Measurements from ENCODE around the gene IKBKE.
"Not testable (repeated sequence)": the region's sequence is repeated elsewhere in the genome, so short reads cannot be mapped to it uniquely, and the experiment has no call there.

The IKBKE gene

DNA sequence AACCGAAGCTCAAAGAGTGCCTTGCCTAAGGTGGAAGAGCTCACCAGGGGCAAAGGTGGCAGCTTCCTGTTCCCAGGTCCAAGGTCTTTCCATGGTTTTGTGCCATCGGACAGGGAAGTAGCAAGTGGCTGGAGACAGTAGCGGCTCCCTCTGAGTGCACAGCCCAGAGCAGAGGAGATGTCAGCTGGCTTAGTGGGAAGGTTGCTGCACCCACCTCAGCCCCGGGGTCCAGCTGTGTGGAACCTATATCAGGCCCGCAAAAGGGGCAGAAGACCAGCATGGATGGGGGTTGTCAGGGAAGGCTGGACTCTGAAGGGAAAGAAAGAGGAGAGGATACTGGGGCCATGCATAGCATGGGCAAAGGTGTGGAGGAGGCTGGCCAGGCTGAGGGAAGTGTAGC is 6.8 kb downstream of the IKBKE start:
- no peak for DNase-seq

GRCh38 chr1:206477581-206478380 is 7.5 kb downstream of the IKBKE start:
- DNase-seq = no peak

- DNase-seq = no peak
Observed at GRCh38 chr1:206478746-206479145, 8.5 kb downstream of the IKBKE start.

DNA sequence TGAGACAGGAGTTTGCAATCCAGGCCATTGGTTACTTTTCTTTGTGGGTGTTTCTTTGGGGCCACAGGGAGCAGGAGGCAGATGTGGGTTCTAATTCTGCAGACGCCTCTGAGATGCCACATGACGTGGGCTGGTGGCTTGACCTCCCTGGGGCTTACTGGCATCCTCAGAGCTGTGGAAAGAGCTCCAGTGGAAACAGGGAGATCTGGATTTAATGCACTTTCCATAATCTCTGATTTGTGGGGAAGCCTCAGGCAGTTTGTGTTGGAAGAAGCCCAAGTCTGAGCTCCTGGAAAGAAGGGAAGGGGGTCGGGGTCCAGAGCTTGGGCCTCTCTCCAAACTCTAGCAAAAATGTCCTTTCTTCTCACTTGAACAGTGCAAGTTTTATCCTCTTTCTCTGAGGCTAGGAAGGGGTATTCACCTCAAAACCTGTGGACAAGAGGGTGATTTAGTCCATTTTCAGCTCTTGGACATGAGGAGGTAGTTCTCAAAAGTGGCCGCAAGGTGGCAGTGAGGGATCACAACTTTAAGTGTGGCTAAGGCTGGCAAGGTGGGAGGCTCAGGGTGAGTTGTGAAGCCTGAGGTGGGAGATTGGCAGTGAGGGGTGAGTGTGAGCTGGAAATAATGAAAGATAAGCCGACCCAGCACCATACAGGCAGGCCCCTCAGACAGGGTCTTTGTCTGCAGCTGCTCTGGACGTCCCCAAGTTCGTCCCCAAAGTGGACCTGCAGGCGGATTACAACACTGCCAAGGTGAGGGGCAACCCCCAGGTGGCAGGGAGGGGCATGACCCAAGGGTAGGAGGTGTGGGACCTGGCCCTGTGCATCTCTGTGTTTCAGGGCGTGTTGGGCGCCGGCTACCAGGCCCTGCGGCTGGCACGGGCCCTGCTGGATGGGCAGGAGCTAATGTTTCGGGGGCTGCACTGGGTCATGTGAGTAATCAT is 9.2 kb downstream of the IKBKE start:
- peak; percentile 75 for DNase-seq

DNA sequence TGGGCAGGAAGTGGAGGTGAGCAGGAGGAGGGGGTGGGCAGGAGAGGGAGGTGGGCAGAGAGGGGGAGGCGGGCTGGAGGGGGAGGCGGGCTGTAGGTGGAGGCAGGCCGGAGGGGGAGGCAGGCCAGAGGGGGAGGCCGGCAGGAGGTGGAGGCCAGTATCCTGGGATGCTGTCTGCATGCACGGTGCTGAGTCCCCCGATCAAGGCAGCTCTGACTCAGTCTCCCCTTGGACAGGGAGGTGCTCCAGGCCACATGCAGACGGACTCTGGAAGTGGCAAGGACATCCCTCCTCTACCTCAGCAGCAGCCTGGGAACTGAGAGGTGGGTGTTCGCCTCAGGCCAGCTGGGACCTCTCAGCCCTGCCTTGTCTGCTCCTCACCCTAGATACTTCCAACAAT is 9.9 kb downstream of the IKBKE start:
- DNase-seq = no peak

- no peak for DNase-seq
Observed at GRCh38 chr1:206482611-206483010, 12.3 kb downstream of the IKBKE start.

- not testable (repeated sequence) for DNase-seq
Observed at GRCh38 chr1:206483864-206484263, 13.6 kb downstream of the IKBKE start.

GRCh38 chr1:206484901-206485300 is 14.6 kb downstream of the IKBKE start:
- no peak for DNase-seq

- no peak for DNase-seq
Observed at GRCh38 chr1:206486995-206487788, 16.9 kb downstream of the IKBKE start.

- no peak for DNase-seq
Observed at GRCh38 chr1:206487970-206488369, 17.7 kb downstream of the IKBKE start.

DNA sequence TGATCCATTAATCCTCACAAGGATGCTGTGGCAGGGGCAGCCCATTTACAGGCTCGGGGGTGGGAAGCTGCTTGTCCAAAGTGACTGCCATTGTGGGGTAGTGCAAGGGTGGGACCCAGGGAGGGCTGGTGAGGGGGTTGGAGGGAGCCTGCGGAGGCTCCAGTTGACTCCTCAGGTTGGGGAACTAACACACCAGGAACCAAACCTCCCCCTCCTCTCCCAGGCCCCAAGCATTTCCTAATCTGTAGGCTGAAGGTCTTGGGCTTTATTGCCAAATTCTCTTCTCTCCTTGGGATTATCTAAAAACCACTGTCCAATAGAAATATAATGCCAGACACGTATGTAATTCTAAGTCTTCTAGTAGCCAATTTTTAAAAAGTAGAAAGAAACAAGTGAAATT is 18.2 kb downstream of the IKBKE start:
- no peak for DNase-seq

DNA sequence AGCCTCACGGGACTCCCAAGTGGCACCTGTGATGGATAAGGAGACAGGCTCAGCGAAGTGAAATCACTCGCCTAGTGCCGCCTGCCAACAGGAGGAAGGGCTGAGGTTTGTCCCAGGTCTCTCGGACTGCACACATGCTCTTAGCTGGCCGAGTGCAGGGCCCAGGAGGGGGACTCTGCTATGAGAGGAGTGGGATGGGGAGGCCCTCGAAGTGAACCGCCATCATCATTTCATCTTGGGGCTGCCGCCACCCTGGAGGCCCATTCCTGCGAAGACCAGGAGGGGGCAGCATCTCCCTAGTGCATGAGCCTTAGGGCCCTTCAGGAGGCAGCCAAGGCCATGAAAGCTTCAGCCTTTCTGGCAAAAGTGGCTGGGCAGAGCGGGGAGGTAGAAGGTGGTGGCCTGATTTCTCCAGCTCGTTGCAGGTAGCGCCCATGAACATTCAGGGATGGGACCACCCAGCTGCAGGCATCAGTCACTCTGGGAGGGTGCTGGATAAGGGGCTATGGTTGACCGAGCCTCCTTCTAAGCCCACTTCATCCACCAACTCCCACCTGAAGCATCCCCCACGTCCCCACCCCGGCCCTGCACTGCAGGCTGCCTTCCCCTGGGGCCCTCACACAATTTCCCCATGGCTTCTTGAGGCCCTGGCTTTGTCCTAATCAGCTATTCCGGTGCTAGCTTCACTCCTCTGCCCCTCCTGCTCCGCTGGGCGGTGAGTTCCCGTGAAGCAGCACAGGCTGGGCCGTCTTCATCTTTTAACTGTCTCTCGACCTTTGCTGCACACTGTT is 19.9 kb downstream of the IKBKE start:
- peak; percentile 82 for DNase-seq

GRCh38 chr1:206490771-206491405 is 20.6 kb downstream of the IKBKE start:
- no peak for DNase-seq

GRCh38 chr1:206491616-206492015 is 21.3 kb downstream of the IKBKE start:
- DNase-seq = no peak

DNA sequence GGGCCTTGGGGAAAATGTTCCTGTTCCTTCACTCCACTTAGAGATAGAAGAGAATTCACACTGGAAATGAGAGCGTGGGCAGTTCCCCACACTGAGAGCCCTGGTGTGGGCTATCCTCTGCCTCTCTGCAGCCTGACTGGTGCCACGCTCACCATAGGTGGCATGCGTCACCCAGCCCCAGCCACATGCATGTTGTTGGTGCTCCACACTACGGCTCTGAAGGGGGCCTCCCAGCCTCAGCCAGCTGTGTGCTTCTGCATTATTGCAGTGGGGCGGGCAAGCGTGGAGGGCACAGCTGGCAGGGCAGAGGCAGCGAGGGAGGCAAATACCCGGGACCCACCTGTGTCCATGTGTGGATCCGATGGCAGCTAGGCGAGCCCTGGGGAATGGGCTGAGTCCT is 22.3 kb downstream of the IKBKE start:
- DNase-seq = no peak

GRCh38 chr1:206493279-206493678 is 23.0 kb downstream of the IKBKE start:
- no peak for DNase-seq

DNA sequence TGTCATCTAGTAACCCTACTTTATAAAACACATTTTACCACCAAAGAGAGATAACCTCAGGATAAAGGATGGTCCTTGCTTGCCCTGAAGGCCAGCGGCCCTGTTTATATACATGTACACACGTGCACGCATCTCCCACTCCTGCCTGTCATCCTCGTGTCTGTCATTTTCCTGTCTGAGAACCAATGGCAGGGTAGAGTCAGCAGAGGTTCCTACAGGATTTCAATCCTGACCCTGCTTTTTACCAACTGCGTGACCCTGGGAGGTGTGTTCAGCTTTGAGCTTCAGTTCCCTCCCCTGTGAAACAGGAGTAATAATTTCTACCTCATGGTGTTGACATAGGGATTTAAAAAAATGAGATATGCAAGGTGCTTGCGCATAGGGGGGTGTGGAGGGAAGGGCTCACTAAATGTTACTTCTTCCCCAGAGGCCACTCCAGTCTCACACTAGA is 24.8 kb downstream of the IKBKE start:
- no peak for DNase-seq

DNA sequence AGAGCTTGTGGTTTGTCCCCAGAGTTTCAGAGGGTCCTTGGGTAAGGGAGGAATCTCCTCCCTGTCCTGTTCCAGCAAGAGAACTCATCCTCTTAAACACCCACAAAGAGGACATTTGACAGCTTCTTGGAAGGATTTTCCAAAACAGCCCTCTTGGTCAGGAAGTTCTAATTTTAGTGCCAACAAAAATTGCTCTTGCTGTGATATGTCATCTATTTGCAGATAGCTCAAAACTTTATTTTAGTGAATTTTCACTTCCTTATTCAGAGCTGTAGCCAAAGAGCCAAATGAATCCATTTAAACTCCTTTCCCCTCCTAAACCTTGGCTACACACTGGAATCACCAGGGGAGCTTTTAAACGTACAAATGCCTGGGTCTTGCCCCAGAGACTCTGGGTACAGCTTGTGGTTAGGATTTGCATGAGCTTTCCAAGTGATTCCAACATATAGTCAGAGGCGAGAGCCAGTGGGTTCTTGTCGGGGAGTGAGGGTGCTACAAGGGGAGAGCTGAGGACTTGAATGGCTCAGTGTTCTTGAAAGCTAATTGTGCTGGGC is 25.3 kb downstream of the IKBKE start:
- DNase-seq = no peak

GRCh38 chr1:206496131-206496793 is 26.0 kb downstream of the IKBKE start:
- no peak for DNase-seq

DNA sequence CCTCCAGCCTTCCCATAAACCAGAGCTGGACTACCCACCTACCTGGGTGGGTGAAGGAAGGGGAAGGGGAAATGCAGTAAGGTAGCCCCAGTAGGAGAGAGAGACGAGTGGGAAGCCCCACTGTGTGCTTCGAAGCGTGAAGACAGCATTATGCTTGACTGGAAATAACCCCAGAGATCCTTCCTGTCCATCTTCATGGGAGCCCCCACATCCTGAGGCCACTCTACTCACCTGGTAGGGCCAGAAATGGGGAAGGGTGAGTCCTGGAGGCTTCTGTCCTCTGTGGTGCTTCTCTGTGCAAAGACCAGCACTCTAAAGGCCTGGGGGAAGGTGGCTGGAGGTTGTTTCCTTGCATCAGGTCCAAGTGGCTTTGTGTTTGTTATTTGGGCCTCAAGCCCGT is 27.1 kb downstream of the IKBKE start:
- DNase-seq = no peak

DNA sequence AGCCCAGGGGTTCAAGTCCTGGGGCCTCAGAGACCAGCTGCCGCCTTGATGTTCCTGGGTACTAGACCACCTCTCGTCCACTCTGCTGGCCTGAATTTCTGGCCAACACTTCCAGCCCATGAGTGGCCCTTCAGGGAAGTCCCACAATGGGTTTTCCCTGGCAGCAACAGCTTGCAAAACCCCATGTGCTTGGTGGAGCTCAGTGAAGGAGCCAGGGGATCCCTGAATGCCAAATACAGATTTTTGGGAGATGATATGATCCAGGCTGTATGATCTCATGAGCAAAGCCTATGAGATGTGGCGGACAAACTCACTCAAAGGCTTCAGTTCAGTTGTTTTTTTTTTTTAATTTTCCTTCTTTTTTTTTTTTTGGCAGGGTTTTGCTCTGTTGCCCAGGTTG is 27.5 kb downstream of the IKBKE start:
- no peak for DNase-seq

Measured in activated naive CD4-positive, alpha-beta T cell treated with Interleukin-2 at 50 U/mL for 16 hours (primary cell).